Left forelimb (tissue), 1 donor: ENCODE results near the gene PPARD.
A peak's percentile ranks its signal among the peaks of the same experiment; 100 is the strongest.

Experiments used
- DNase-seq: peaks from one replicate; pipeline ENCODE4 v3.0.0-alpha.2; 2018; ENCODE audit warnings: low spot score

PPARD gene

DNA sequence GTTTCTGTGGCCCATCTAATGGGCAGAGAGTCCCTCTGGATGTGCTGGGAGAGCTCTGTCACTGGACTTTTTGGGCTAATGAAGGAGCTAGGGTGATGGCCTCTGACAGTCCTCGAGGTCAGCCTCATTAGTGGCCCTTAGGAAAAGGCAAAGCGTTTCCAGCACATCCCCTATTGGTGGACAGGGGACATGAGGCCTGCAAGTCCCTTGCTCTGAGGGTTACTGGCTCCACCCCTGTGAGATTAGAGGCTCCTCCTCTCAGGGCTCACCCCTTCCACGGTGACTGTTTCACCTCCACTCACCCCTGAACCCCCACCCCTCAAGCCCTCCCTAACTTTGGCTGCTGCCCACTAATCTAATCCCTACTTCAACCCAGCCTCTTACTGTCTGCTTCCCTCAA is 97.0 kb downstream of the PPARD start:
- DNase-seq: no peak

DNA sequence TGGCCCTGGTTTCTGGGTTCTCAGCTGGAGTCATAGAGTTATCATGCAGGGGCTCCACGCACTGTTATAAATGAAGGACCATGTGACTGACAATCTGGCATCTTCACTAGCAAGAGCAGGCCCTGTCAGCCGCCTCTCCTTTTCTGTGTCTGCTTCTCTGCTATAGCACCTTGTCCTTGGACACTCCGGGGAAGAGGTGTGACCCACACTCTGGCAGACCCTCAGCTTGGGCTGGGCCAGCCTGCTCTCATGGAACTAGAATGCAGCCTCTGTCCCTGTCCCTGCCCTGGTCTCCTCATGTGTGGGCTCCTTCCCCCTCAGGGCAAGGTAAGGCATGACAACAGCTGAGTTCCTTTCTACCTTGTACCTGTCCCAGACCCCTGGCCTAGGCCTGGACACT is 98.8 kb downstream of the PPARD start:
- DNase-seq: no peak

DNA sequence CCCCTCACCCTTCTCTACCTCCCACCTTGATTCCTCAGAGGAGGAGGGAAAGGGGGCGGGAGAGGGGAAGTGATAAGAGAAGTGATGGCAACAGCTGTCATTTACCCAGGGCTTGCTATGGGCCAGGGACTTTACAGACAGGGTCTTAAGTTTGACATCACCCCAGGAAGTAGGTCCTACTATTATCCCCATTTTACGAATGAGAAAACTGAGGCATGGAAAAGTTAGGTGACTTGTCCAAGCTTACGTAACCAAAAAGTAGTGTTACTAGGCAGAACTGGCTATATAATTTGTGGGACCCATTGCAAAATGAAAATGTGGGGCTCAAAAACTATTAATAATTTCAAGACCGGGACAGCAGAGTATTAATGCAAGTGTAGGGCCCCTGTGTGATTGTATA is 99.3 kb downstream of the PPARD start:
- no peak for DNase-seq

DNA sequence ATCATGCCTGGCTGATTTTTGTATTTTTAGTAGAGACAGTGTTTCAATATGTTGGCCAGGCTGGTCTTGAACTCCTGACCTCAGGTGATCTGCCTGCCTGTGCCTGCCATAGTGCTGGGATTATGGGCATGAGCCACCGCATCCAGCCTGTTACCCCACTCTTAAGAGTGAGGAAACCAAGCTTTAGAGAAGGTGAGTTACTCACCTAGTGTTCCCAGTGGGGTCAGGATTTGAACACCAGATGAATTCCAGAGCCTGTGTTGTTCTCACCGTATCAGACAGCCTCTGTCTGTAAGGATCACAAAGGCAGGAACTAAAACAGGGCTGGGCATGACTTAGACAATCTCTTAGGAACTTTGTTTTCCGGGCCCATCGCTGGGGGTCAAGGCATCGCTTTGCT is 100.3 kb downstream of the PPARD start:
- DNase-seq: no peak

DNA sequence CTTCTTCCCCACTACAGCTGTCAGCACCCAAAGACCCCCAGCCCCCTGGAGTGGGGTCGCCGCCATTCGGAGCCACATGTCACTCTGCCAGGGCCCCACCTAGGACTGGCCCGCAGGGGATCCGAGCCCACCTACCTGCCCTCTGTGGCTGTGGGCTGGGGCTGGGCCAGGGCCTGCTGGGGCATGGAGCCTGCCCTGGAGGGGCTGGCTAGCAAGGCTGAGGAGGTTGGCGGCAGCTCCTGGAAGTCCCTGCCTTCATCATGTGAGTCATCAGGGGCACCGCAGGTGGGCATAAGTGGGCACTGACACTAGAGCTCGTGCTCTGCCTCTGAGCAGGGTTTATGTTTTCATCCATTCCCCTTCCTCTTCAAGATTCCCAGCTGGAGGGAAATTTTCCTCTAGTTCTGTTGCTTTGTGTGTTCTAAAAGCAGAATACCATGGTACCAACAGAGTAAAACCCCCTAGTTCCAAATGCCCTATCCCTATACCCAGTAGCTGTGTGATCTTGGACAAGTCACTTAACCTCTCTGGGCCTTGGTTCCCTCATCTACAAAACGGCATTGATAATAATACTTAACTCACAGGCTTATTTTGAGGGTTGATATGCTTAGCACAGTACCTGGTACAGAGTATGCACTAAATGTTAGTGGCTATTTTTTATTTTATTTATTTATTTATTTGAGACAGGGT is 101.1 kb downstream of the PPARD start:
- no peak for DNase-seq

DNA sequence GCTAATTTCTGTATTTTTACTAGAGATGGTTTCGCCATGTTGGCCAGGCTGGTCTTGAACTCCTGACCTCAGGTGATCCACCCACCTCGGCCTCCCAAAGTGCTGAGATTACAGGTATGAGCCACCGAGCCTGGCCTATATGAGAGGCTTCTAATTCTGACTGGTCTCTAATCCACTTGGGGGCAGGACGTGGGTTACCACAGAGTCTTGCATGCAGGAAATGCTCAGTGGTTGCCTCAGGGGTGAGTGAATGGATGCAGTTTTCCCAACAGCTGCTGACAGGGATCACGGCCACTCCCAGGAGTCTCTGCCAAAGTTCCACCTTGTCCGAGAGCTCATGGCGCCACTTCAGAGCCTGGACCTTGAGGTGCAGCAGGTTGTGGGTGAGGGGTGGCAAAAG is 103.3 kb downstream of the PPARD start:
- DNase-seq: no peak

DNA sequence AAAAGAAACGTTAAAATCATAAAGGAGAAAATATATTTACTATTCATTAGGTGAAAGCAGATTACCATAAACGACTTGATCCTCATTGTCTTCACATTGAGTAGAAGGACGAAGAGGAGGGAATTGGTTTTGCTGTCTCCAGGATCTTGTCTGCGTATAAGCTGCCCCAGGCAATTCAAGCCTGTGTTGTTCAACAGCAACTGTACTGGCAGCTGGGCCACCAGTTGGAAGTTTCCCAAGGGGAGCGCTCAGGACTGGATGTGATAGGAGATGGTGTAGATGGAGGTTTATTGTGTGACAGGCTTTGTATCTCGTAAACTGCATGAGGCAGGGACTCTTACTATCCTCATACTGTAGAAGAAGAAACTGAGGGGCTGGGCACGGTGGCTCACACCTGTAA is 105.8 kb downstream of the PPARD start:
- no peak for DNase-seq

DNA sequence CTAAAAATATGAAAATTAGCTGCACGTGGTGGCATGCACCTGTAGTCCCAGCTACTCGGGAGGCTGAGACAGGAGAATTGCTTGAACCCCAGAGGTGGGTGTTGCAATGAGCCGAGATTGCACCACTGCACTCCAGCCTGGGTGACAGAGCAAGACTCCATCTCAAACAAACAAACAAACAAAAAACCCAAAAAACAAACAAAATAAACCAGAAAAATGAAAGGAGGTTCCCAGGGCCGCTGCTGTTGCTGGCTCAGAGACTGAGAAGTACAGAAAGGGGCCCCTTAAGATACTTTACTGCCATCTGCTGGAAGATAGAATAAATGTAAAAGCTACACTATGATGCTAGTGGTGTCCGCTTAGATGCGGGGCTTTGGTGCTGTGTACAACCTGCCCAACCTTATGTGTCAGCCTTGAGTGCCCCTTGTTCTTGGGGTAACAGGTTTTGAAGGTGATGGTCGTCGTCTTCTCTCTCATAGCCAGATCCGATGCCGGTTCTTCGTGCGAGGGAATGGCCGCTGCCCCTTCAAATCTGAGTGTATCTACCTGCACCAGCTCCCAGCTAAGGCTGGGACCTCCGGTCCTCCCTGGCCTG is 107.0 kb downstream of the PPARD start:
- no peak for DNase-seq

DNA sequence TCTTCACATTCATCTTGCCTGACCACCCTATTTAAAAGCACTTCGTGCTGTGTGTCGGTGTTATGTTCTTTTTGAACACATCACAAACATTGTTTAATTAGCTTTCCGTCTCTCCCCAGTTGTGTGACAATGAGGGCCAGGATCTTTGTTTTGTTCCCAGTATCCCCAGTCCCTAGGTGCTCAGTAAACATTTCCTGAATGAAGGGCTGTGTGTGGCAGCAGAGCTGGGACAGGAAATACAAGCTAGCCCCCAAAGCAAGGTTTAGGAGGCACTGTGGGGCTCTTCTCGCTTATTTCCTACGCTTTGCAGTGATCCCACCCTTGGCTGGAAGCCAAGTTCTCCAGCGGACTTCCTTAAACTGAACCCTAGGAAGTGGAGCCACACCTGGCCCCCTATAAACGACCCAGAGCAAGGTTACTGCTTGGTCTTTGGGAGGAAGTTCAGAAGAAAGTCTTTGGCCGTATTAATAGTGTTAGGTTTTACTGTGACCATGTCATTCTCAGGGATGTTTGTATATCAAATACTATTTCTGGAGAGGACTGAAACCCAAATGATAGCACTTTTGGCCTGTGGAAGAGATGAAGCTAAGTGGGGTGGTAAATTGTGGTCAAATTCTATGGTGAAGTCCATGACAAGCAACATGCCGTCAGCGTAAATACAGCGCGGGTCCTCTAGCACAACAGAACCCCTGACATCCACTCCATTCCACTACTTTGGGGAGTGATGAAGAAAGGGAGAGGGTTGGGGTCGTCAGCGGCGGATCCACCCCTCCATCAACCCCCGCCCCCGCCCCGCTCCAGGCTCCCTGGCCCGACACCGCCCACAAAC is 109.2 kb downstream of the PPARD start:
- DNase-seq: no peak

DNA sequence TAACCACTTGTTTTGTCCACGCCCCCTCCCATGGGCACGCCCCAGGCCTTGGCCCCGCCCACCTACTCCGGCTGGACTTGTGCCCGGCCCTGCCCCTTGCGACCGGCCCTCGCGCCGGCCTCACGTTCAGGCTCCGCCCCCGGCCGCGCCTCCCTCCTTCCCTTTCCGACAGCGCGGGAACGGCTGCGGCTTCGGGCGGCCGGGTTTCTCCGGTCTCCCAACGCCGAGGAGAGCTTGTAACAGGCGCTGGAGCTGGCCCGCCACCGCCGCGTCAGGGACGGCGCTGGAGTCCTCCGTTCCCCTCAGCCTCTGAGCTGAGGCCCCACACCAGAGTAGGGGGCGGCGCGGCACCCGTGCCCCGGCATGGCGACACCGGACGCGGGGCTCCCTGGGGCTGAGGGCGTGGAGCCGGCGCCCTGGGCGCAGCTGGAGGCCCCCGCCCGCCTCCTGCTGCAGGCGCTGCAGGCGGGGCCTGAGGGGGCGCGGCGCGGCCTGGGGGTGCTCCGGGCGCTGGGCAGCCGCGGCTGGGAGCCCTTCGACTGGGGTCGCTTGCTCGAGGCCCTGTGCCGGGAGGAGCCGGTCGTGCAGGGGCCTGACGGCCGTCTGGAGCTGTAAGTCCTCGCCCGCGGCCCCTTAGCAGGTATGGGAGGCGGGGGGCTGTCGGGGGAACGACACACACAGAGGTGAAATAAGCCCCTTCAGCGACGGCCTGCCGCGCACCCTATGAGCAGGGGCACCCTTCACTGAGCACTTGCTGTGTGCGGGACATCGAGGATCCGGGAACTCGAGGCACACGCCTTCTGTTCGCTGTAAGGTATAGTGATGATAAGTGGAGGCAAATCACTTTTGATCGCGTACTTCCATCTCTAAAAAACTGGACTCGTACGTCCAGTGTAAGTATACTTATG is 110.1 kb downstream of the PPARD start, which contains the start of gene FANCE:
Gene FANCE (plus strand): TSS at position 156 of the 908 bp plus-strand sequence. CDS start 208 bp downstream, at position 364.
- peak; percentile 98 for DNase-seq

DNA sequence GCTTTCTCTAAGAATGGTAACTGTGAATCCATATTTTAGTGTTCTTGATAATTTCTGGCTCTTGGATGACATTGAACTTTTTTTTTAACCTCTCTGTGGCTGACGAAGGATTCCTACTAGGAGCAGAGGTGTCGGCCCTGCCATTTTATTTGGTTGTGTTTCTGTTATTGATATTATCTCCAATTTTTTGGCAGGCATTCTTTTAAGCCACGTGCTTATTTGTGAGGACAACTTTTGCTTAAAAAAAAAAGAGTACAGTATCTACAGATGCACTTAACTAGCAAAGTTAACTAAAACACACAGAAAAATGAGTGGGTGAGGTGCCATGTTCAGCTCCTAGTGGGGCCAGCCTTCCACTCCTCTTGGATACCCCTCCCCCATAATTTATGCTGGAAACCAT is 110.9 kb downstream of the PPARD start:
- no peak for DNase-seq

DNA sequence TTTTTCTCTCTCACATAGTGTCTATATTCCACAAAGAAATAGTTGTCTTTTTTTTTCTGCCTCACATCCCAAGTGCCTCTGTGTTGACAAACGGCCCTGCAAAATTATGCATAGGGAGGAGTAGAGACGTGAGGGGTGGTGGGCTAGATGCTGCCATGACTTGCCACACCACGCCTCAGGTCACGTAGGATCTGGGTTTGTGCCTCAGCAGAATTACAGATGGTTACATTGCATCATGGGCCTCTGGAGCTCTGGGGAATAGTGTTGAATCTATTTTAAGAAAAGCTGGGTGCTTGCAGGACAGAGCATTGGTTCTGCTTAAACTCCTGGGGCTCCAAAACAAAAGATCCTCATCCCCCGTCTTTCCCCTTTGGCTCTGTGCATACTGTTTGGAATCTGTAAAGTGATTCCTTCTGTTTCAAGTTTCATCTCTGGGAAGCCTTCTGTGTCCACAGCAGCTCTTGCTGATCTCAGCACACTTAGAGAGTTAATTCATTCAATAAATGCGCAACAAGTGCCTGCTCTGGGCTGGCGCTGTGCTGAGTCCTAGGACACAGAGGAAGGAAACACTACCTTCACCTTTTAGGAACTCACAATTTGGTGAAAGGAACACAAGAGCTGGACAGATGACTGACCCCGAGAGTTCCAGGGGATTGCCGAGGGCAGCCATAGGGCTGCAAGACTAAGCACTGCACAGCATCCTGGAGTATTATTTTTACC is 112.2 kb downstream of the PPARD start:
- no peak for DNase-seq

DNA sequence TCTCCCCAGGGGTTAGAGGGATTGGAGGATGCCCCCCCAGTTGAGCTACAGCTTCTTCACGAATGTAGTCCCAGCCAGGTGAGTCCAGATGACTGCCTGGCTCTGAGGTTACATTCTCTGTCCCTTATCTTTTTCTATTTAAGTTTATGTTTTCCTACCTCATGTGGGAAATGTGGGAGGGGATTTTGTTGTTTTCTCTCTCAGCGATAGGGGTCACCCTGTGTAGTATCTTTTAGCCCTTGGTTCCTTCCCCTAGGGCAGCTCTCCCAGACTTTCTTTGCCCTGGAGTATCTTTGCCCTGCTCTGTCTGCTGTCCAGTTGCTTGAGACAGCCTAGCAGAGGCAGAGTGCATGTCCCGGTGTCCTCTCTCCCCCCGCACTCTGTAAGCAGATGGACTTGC is 115.5 kb downstream of the PPARD start:
- DNase-seq: no peak

DNA sequence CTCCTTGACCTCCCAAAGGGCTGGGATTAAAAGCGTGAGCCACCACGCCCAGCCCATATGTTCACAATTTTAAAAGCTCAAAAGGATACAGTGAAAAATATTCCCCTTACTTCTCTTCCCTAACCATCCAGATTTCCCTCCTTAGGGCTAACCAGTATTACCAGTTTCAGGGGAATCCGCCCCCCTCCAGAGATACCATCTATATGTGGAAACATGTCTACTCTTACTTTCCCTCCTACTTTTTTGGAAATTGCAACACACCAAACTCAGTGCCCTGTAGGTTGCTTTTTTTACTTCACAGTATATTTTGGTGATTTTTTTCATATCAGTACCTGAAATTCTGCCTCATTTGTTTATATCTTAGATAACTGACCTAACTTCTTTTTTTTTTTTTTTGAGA is 118.9 kb downstream of the PPARD start:
- no peak for DNase-seq

DNA sequence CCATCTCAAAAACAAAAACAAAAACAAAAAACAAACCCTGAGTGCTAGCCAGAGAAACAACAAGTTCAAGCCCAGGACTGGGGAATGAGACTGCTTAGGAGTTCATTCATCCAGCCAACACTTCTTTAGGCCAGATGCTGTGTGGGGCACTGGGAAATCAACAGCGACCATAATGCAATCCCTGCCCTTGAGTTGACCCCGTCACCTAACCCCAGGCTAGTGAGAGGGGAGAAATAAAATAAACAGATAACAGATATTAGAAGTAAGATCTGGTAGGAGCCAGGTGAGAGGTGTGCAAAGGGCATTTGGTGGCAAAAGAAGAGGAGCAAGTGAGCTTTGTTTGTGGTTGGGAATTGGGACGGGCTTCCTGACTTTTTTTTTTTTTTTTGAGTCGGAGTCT is 120.9 kb downstream of the PPARD start:
- no peak for DNase-seq

DNA sequence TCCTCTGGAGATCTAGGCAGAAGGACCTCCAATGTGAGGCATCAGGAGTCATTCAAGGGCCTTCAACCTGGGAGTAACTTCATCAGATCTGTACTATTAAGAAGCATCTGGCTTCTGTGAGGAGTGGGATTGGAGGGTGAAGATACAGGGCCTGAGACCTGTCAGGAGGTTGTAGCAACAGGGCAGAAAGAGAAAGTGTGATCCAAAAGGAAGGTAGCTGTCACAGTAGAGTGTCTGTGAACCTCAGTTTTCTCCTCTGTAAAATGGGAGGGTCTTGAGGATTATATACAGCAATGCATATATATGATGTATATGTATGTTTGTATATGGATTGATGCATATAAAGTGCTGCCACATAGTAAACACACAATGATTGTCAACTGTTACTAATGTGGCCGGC is 123.3 kb downstream of the PPARD start:
- no peak for DNase-seq

DNA sequence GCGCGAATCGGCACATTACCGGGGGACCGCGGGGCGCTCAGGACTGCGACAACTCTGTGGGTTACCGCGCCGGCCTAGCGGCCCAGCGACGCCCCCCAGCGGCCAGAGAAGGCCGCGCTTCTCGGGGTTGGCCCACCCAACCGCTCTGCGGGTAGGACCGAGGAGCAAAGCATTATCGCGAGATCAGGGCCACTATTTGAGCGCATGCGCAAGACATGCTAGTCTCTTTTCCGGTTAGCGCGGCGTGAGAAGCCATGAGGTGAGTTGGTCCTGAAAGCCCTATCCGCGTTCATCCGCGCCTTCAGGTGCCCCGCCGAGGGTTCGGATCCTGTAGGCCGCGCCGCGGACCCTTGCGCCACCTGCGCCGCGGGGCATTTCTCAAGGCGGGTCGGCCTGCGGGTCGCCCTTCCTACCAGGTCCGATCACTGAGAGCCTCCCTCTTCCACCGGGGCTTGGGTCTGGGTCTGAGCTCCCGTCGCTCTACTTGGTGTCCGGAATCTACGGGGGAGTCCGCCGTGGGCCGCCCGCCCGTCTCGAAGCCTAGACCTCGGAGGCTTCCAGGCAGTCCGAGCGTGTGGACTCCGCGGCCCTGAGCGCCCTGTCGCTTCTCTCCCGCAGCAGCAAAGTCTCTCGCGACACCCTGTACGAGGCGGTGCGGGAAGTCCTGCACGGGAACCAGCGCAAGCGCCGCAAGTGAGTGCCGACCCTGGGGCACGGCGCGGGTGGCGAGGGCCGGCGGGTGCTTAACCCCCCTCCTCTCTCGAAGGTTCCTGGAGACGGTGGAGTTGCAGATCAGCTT is 126.0 kb downstream of the PPARD start, which contains the start of gene RPL10A:
Gene RPL10A (plus strand): TSS at position 221 of the 799 bp plus-strand sequence. CDS start 34 bp downstream, at position 255.
- peak; percentile 95 for DNase-seq

DNA sequence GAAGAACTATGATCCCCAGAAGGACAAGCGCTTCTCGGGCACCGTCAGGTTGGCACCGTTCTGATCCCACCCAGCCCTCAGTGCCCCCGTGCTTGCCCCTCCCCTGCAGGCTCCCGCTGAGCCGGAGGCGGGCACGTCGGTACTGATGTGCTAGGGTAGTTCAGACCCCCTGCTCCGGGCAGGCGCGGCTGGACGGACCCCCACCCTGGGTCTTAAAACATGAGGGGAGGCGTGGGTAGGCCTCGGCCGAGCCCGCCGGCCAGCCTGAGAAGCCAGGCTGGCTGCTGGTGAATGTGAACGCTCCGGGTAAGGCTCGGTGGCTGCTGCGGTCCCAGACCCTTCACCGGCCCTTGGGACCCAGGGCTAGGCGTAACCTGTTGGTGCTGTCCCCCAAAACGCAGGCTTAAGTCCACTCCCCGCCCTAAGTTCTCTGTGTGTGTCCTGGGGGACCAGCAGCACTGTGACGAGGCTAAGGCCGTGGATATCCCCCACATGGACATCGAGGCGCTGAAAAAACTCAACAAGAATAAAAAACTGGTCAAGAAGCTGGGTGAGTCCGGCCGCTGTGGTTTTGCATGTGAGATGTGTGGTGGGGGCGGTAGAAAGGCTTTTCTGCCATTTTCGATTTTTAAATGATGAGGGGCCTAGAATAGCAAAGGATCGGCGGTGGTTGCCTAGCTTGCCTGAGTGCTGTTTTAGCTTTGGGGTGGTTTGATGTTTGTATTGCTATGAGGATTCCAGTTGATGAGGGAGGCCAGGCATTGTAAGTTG is 126.8 kb downstream of the PPARD start:
- no peak for DNase-seq
